Activated T-cell treated with anti-CD3 and anti-CD28 coated beads for 1 hour (primary cell): Measurements from ENCODE around the gene ITGB8.

ENCODE experiments used
- DNase-seq: peaks from one replicate; pipeline ENCODE4 v3.0.0-alpha.2; 2020; ENCODE audit warnings: low read depth

Gene ITGB8

DNA sequence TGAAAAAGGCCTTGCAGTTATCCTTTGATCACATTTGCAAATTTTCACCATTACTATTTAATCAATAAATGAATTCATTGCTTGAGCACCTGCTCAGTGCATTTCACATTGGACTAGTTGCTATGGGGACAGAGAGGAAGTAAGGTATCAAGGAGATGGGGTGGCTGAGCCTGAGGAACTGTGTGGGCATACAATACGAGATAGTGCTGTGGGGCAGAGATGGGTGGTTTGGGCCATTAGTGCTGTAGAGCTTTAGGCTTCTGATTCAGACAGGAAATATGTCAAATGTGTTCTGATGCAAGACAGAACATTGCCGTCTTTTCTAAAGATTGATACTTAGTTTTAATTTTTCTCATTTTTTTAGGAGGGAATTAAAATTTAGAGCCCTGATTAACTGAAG lies 13.2 kb downstream of the ITGB8 start:
- no peak for DNase-seq

DNA sequence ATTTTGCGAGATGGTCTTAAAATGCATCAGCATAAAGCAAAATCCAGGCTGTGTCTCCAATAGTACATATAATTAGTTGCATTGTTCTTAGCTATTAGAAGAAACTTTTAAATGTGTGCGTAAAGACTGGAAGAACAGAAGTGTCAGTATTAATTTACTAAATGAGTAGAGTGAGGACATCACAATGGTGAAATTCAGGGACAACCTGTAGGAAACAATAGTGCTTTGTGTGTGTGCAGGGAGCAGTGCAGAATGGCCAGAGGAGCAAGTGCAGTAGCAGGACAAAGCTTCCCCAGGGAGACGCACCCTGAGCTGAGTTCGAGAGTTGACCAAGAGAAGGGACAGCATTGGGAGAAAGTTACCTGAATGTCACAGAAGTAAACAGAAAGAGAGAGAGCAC lies 13.7 kb downstream of the ITGB8 start:
- no peak for DNase-seq

- DNase-seq = no peak
These were observed 15.9 kb downstream of the ITGB8 start for GRCh38 chr7:20346577-20346976.

GRCh38 chr7:20347680-20348079 lies 17.0 kb downstream of the ITGB8 start:
- no peak for DNase-seq

- DNase-seq = no peak
These were observed 17.6 kb downstream of the ITGB8 start for GRCh38 chr7:20348125-20348807.

DNA sequence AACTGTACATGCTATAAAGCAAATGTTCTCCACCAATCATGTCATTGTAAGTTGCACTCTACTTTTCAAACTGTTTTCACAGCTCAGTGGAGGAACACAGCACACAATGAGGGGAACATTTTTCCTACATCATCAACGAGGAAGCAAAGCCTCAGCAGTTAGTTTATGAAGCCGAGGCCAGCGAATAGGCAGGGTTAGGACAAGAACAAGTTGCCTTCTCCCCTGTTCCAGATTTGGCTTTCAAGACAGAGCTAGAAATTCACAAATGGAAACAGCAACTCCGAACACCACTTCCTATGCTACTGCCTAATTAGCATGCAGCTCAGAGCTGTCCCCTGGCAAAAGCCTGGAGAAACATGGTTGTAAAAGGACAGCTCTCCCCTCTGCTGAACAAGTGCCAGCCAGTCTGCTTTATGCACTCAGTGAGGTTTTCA lies 19.8 kb downstream of the ITGB8 start:
- no peak for DNase-seq

GRCh38 chr7:20350996-20351692 lies 20.4 kb downstream of the ITGB8 start:
- no peak for DNase-seq

GRCh38 chr7:20351901-20352300 lies 21.2 kb downstream of the ITGB8 start:
- no peak for DNase-seq

DNA sequence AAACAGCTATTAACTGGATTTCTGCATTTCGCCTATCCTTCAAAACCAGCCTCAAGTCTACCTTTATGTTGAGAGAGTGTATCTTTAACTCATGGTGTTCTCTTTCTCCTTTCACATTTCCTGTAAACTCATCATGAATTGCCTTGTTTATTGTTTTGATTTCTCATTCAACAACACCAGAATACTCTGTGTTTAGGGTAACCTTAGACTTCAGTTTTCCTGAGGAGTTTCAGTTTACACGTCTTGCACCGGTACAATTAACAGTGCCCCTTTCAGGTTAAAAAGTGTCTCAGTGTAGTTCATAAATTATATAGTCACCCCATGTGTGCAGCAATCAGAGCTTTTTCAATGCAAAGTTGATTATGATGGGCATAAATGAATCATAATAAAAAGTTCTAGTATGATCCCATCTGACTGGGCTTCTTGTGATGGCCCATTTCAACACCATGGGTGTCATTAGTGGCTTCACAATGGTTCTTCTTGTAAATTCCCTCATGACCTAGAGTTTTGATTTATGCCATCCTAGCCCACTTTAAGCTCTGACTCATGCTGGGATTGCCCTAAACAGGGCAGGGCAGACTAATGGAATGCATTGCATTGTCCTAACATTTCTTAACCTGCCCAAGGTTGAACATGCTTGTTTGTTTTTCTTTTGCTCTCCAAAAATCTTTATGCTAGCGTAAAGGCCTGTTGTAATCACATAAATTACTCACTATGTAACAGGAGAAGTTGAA lies 22.0 kb downstream of the ITGB8 start:
- DNase-seq = no peak

GRCh38 chr7:20354610-20355528 lies 24.2 kb downstream of the ITGB8 start:
- no peak for DNase-seq

- no peak for DNase-seq
These were observed 27.4 kb downstream of the ITGB8 start for GRCh38 chr7:20358106-20358505.

DNA sequence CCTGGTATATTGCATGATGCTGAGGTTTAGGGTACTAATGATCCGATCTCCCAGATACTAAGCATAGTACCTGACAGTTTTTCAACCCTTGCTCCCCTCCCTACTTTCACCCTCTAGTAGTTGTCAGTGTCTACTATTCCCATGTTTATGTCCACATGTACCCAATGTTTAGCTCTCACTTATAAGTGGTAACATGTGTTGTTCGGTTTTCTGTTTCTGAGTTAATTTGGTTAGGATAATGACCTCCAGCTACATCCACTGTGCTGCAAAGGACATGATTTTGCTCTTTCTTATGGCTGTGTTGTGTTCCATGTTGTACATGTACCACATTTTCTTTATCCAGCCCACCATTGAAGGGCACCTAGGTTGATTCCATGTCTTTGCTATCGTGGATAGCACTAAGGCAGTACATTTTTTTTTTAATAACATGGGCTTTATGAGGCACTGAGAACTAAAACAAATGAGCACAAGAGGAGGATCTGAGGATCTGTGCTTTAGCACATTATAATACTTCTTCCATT lies 28.1 kb downstream of the ITGB8 start:
- no peak for DNase-seq

- DNase-seq = no peak
These were observed 28.8 kb downstream of the ITGB8 start for GRCh38 chr7:20359341-20359963.

- no peak for DNase-seq
These were observed 32.0 kb downstream of the ITGB8 start for GRCh38 chr7:20362574-20363253.

- no peak for DNase-seq
These were observed 34.0 kb downstream of the ITGB8 start for GRCh38 chr7:20364571-20365196.

DNA sequence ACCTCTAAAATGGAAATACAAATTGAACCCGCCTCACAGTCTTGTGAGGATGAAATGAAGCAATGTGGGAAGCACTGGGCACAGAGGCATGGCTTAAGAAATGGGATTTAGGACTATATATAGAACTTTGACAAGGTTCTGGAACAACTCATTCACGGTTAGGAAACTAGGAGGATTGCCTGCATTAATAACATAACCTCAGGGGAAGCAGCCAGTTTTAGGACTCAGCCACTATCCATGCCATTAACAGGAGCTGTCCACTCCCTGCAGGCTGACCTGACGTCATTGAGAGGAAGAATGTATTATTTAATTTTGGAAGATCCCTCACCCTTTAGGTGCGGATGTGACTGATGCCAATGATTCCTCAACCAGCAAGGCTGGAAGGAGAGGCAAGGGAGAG lies 34.8 kb downstream of the ITGB8 start:
- no peak for DNase-seq

DNA sequence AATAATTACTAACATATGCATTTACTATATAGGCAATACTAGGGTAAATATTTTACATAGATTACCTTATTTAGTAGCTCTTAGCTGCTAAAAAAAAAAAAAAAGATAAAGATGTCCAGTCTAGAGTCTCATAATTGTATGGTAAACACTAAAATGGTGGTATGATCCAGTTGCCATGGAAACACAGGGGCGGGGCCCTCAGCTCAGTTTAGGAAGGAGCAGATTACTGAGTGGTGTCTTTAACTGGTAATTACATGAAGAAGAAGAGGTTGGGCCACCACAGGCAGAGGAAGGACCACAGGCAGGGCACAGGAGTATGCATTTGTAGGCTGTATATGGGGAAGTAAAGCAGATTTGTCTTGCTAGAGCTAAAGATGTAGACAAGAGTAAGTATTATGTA lies 43.7 kb downstream of the ITGB8 start:
- DNase-seq = no peak

DNA sequence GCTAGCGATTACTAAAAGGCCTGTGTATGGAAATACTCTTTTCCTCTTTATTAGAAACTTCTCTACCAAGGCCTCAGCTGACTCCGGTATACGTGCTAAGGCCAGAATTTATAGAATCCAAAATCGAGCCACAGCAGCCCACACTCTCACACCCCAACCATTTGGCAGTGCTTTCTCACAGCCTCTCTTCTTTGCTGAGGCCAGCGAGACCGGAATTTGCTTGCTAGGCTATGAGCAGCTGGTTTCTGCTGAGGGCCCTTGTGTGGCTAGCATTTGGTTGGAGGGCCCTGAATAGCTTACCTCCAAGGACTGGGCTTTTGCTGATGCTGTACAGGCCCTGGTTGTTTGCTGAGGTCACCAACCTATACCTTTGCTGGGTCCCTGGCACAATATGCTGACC lies 46.1 kb downstream of the ITGB8 start:
- no peak for DNase-seq

DNA sequence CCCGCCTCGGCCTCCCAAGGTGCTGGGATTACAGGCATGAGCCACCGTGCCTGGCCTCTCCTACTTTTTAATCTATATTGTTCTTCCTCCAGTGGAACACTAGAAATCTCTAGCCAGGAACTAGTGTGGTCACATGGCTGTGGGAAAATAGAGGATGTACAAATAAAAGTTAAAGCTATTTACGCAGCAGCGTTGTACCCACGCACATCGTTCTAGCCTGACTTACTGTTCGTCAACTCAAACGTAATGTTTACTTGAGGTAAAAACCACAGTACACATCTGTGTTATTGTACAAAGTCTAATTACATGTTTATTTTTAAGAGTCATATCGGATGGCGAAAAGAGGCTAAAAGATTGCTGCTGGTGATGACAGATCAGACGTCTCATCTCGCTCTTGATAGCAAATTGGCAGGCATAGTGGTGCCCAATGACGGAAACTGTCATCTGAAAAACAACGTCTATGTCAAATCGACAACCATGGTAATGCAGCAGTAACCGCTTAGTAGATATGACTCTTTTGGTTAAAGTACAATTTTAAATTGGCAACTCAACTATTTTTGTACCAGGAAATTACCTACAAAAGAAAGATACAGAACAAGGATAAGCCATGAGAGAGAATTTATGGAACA lies 50.8 kb downstream of the ITGB8 start:
- no peak for DNase-seq

DNA sequence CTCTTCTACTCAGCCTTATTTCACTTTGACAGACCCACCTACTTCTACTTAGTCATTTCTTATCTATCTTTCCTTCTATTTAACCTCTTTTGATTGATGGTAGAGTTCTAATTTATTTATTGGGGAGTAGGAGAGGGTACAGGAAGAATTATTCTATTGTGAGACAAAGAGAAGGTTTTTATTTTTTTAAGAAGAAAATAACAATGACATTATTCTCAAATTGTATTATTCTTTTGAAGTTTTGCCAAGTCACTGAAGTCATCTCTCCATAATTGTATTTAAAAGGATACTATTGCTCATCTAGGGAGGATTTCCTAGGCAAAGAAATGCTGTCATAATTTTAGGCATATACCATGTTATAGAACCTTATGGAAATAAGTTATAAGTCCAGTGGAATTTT lies 52.7 kb downstream of the ITGB8 start:
- no peak for DNase-seq
